ENCODE measurements around the gene SENP5. TPM values are rescaled to one million over a fixed set of nuclear protein-coding genes. Genes with fewer than 3 reads are reported as not detected.
A peak's percentile ranks its signal among the peaks of the same experiment; 100 is the strongest.
"Not testable (repeated sequence)": the region's sequence is repeated elsewhere in the genome, so short reads cannot be mapped to it uniquely, and the experiment has no call there.

SENP5 gene
- total RNA-seq, 1 donor from 2014 or later: 49.6 TPM

GRCh38 chr3:196837819-196838420, 29.8 kb upstream of the SENP5 start:
- TF ChIP-seq CTCF (IDR thresholded peaks at IDR 0.05; ENCODE audit: partially characterized antibody, unreplicated experiment): peak; percentile 74
- no peak overlapping the region for H3K27ac Mint-ChIP-seq (ENCODE audit: unreplicated experiment)
- no peaks in the 10 kb centered on the region for H3K36me3 Mint-ChIP-seq (ENCODE audit: unreplicated experiment)
- no peaks in the 10 kb centered on the region for H3K4me1 Mint-ChIP-seq (ENCODE audit: low read depth, unreplicated experiment)
- DNase-seq: peak; percentile 71
- H3K9me3 Mint-ChIP-seq (ENCODE audit: unreplicated experiment): peaks cover 4% of the 10 kb centered on the region
- H3K4me3 Mint-ChIP-seq (ENCODE audit: unreplicated experiment): no peak overlapping the region
- no peaks in the 10 kb centered on the region for H3K27me3 Mint-ChIP-seq (ENCODE audit: unreplicated experiment)

- H3K4me1 Mint-ChIP-seq (ENCODE audit: low read depth, unreplicated experiment); DNase-seq; H3K4me3 Mint-ChIP-seq (ENCODE audit: unreplicated experiment); H3K27me3 Mint-ChIP-seq (ENCODE audit: unreplicated experiment); H3K36me3 Mint-ChIP-seq (ENCODE audit: unreplicated experiment); H3K9me3 Mint-ChIP-seq (ENCODE audit: unreplicated experiment); H3K27ac Mint-ChIP-seq (ENCODE audit: unreplicated experiment): not testable (repeated sequence)
These were observed 28.4 kb upstream of the SENP5 start for GRCh38 chr3:196839351-196839750.

GRCh38 chr3:196842567-196843434, 24.9 kb upstream of the SENP5 start:
- no peaks in the 10 kb centered on the region for H3K36me3 Mint-ChIP-seq (ENCODE audit: unreplicated experiment)
- no peak overlapping the region for H3K4me3 Mint-ChIP-seq (ENCODE audit: unreplicated experiment)
- TF ChIP-seq CTCF (IDR thresholded peaks at IDR 0.05; ENCODE audit: partially characterized antibody, unreplicated experiment): no peak
- DNase-seq: no peak
- no peaks in the 10 kb centered on the region for H3K9me3 Mint-ChIP-seq (ENCODE audit: unreplicated experiment)
- H3K27me3 Mint-ChIP-seq (ENCODE audit: unreplicated experiment): no peaks in the 10 kb centered on the region
- H3K4me1 Mint-ChIP-seq (ENCODE audit: low read depth, unreplicated experiment): no peaks in the 10 kb centered on the region
- no peak overlapping the region for H3K27ac Mint-ChIP-seq (ENCODE audit: unreplicated experiment)

GRCh38 chr3:196843435-196844110, 24.1 kb upstream of the SENP5 start:
- H3K4me1 Mint-ChIP-seq (ENCODE audit: low read depth, unreplicated experiment): no peaks in the 10 kb centered on the region
- H3K27me3 Mint-ChIP-seq (ENCODE audit: unreplicated experiment): no peaks in the 10 kb centered on the region
- no peak for TF ChIP-seq CTCF (IDR thresholded peaks at IDR 0.05; ENCODE audit: partially characterized antibody, unreplicated experiment)
- no peak overlapping the region for H3K4me3 Mint-ChIP-seq (ENCODE audit: unreplicated experiment)
- no peaks in the 10 kb centered on the region for H3K9me3 Mint-ChIP-seq (ENCODE audit: unreplicated experiment)
- peaks cover 4% of the 10 kb centered on the region for H3K36me3 Mint-ChIP-seq (ENCODE audit: unreplicated experiment)
- no peak for DNase-seq
- no peak overlapping the region for H3K27ac Mint-ChIP-seq (ENCODE audit: unreplicated experiment)

- H3K4me3 Mint-ChIP-seq (ENCODE audit: unreplicated experiment); H3K36me3 Mint-ChIP-seq (ENCODE audit: unreplicated experiment); H3K27me3 Mint-ChIP-seq (ENCODE audit: unreplicated experiment); H3K4me1 Mint-ChIP-seq (ENCODE audit: low read depth, unreplicated experiment); DNase-seq; H3K9me3 Mint-ChIP-seq (ENCODE audit: unreplicated experiment); H3K27ac Mint-ChIP-seq (ENCODE audit: unreplicated experiment): not testable (repeated sequence)
These were observed 23.2 kb upstream of the SENP5 start for GRCh38 chr3:196844235-196845219.

GRCh38 chr3:196848375-196848774, 19.3 kb upstream of the SENP5 start:
- DNase-seq: not testable (repeated sequence)

More at GRCh38 chr3:196848375-196848774, 19.3 kb upstream of the SENP5 start:
- H3K4me3 Mint-ChIP-seq (ENCODE audit: unreplicated experiment); H3K9me3 Mint-ChIP-seq (ENCODE audit: unreplicated experiment); H3K36me3 Mint-ChIP-seq (ENCODE audit: unreplicated experiment); H3K27ac Mint-ChIP-seq (ENCODE audit: unreplicated experiment); H3K27me3 Mint-ChIP-seq (ENCODE audit: unreplicated experiment); H3K4me1 Mint-ChIP-seq (ENCODE audit: low read depth, unreplicated experiment): not testable (repeated sequence)

Measured in glutamatergic neuron (in vitro differentiated cells).